IPS-11a (cell line): ENCODE results near the gene SLC28A1.
"Not testable (repeated sequence)": the region's sequence is repeated elsewhere in the genome, so short reads cannot be mapped to it uniquely, and the experiment has no call there.

Experiments used
- H3K4me3 ChIP-seq: one replicate; pipeline ENCODE4 v1.5.1; 2013; ENCODE audit warnings: low read depth, low read length, control low read depth

The SLC28A1 gene

GRCh38 chr15:84859651-84860050 lies 24.8 kb upstream of the SLC28A1 start:
- H3K4me3 ChIP-seq: no peak overlapping the region

DNA sequence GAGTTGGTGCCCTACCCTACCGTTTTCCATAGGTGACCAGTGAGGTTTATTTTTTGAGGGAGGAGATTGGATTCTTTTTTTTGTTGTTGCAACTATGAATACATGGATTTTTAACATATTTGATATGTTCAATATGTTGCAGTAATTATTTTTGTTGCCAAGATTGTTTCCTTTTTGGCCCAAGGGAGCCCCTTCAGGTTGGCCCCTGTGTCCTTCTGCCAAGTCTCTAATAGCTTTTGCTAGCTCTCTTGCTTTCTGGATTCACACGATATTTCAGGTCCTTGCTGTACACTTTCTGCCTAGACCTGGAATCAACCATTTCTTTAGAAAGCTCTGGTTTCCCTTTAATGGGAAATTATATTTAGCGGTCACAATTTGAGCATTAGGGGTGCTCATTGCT lies 22.7 kb upstream of the SLC28A1 start:
- H3K4me3 ChIP-seq: no peak overlapping the region

DNA sequence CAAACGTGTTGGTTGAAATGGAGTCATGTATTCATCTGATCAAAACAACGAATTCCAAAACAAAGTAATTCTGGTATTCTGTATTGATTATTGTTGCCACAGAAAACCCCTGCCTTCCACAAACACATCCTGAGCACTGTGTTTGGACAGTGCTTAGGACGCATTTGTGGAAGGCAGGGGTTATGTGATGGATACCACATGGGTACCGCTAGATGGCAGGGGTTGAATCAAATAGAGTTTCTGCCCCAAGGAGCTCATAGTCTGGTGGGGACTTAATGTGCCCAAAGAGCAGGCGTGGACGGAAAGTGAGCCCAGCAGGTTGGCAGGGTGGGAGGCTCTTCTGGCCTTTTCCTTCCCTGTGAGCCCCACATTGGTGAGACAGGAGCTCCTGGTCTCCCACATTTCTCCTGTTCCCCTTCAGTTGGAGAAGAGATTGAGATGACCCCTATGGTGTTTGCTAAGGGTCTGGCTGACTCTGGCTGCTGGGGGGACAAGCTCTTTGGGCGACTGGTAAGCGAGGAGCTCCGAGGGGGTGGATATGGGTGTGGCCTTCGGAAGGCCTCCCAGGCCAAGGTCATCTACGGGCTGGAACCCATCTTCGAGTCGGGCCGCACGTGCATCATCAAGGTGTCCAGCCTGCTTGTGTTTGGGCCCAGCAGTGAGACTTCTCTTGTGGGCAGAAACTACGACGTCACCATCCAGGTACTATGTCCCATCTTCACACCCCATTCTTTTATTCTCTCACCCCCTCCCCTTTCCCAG lies 22.1 kb upstream of the SLC28A1 start:
- H3K4me3 ChIP-seq: no peak overlapping the region

DNA sequence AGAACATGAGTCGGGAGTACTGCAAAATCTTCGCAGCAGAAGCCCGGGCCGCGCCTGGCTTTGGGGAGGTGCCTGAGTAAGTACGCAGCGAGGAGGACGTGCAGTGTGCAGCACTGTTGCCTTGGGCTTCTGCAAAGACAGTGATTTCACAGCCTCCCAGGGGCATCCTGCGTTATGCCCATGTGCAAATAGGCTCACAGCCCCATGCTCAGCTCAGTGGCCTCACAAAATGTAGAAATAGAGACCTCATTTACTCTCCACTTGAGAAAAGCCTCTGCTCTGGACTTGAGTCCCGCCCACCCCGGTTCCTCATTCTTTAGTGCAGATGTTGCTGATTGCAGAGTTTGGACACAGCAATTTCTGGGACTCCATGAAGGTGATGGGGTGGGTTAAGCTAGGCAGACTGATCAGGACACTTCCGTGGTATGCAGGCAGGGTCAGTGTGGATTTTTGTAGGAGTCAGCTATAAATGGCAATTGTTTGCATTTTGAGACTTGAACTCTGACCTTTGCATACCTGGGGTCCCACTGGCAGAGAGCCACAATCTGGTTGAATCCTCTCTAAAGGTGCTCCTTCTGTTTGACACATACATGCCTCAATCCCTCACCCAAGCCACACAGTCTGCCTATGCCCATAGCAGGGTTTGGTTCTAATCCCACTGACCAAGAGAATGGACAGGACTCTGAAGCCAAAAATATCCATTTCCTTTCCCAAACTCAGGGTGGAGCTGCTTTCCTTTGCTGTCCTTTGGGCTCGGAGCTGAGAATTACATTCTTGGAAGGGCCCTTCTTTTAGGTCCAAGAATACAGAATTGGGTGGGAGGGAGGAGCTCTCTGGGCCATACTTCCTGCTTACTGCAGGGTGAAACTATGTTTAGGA lies 20.7 kb upstream of the SLC28A1 start:
- no peak overlapping the region for H3K4me3 ChIP-seq

DNA sequence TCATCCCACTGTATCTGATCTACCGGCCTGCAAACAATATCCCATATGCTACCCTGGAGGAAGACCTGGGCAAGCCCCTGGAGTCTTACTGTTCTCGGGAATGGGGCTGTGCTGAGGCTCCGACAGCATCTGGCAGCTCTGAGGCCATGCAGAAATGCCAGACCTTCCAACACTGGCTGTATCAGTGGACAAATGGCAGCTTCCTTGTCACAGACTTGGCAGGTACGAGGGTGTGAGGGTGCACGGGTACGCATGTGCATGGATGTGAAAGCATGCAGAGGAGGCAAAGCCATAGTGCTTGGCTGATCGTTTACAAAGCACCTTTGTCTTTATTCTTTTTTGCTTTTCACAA lies 20.0 kb upstream of the SLC28A1 start:
- no peak overlapping the region for H3K4me3 ChIP-seq

DNA sequence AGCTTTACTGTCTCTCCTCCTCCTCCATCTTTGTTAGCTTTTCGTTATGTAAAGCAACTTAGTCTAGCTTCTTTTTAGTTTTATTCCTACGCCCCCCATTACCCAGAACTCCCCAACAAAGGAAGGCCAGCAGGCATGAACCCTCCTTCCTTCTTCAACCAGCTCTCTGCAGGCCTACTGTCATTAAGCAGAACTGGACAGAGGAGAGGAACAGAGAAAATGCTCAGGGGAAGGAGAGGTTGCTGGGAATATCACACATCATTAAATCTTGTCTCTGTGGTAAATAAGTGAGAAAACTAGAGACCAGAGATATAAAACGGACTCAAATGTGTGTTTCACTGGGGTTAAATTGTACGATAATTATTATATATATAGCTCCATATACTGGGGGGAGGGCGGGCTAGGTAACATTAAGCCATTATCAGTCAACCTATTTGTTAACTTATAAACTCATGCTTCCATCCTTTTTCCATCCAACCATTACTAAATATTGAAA lies 19.3 kb upstream of the SLC28A1 start:
- H3K4me3 ChIP-seq: no peak overlapping the region

GRCh38 chr15:84868037-84868880 lies 16.2 kb upstream of the SLC28A1 start:
- no peak overlapping the region for H3K4me3 ChIP-seq

DNA sequence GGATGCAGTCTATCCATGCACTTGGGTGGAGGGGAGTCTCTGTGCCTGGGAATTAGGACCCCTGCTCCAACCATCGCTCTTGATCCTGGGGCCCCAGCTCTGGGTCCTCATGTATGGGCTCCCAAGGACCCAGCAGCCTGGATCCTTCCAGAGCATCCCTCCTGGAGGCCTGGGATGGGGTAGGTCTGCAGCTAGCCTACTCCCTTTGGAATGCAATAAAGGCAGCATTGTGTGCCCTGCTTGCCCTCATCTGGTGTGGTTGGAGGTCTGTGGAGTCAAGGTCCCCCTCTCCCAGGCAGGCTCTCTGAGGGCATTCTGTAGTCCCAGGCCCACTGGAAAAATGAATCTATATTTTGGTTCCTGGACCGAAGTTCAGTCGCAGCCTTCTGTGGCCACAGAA lies 15.0 kb upstream of the SLC28A1 start:
- no peak overlapping the region for H3K4me3 ChIP-seq

GRCh38 chr15:84871428-84871985 lies 13.0 kb upstream of the SLC28A1 start:
- no peak overlapping the region for H3K4me3 ChIP-seq

- no peak overlapping the region for H3K4me3 ChIP-seq
Measured at GRCh38 chr15:84872009-84872910, 12.2 kb upstream of the SLC28A1 start.

DNA sequence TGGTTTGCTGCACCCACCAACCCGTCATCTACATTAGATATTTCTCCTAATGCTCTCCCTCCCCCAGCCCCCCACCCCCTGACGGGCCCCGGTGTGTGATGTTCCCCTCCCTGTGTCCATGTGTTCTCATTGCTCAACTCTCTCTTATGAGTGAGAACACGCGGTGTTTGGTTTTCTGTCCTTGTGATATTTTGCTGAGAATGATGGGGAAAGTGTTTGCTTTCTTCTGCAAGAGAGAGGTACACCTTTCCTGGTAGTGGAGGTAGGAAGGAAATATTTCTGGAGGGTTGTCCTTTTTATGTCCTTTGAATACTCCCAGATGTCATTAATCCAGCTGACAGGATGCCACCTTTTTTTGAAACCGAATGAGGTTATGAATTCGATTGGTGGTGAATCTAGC lies 10.5 kb upstream of the SLC28A1 start:
- no peak overlapping the region for H3K4me3 ChIP-seq

GRCh38 chr15:84874981-84875699 lies 9.3 kb upstream of the SLC28A1 start:
- no peak overlapping the region for H3K4me3 ChIP-seq

DNA sequence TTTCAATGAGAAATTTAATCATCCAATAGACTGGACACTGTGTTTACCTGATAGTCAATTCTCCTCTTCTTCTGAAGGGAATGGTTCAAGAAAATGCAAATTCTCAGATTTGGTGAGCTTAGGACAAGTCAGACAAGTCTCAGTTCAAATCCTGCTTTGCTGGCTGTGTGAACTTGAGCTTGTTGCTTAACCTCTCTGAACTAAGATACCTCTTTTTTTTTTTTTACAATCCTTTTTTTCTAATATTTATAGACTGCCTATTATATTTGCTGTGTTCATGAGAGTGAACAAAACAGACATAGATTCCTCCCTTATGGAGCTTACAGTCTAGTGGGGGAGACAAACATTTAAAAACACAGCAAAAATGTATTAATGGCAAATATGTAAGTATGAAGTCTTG lies 8.2 kb upstream of the SLC28A1 start:
- H3K4me3 ChIP-seq: no peak overlapping the region

GRCh38 chr15:84877701-84878100 lies 6.8 kb upstream of the SLC28A1 start:
- not testable (repeated sequence) for H3K4me3 ChIP-seq

GRCh38 chr15:84878504-84878903 lies 6.0 kb upstream of the SLC28A1 start:
- no peak overlapping the region for H3K4me3 ChIP-seq

- H3K4me3 ChIP-seq: no peak overlapping the region
Measured at GRCh38 chr15:84879088-84879780, 5.2 kb upstream of the SLC28A1 start.

DNA sequence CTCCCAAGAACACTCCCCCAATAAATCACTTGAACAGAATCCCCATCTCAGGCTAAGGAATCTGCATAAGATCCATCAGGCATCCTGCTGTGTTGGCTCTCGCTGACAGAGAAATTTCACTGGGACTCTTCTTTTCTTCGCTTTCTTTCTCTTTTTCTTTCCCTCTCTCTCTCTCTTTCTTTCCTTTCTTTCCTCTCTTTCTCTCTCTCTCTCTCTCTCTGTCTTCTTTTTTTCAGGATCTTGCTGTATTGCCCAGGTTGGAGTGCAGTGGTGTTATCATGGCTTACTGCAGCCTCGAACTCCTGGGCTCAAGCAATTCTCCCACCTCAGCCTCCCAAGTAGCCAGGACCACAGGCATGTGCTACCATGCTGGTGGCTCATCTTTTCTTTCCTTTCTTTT lies 4.5 kb upstream of the SLC28A1 start:
- H3K4me3 ChIP-seq: no peak overlapping the region

DNA sequence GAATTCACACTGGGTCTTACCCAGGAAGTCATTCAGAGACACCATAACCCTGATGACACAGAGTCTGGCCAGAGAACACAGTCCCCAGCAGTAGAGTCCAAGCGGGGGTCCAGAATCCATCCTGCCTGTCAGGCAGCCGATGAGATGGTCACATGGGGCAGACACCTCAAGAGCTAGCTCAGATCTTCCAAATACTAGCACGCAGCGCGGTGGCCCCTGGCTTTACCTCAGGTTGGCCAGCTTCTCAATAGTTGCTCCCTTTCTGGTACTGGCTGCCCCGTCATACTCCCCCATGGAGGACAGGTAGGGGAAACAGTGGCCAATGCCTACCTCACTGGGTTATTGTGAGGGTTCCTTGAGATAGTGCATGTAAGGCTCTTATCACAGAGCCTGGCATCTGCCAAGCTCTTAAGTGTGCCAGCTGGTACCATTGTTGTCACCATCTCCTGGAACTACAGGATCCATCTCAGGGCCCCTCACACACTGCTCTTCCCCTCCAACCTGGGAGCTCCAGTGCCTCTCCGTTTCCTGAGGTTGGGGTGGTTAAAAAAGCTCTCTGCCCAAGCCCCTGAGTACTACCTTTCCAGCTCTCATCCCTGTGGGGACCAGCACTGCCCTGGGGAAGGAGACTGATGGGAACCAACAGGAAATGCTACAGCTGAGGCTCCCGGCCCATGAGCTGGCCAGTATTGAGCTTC lies 3.5 kb upstream of the SLC28A1 start:
- H3K4me3 ChIP-seq: no peak overlapping the region
